ENCODE measurements around the gene C17orf114.

Gene C17orf114

DNA sequence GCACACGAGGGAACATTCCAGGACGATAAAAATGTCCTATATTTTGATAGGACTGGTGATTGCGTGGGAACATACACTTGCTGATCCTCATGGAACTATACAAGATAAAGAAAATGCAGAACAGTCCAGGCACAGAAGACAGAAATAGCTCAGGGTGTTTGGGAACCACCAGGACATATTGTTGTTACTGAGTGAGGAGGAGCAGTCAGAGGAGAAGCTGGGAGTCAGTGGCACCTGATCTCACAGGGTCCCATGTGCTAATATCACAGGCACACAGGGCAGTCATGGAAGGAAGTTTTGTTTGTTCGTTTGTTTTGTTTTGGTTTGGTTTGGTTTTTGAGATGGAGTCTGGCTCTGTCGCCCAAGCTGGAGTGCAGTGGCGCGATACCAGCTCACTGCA is 10.6 kb upstream of the C17orf114 start:
- FAIRE-seq (no peak), ATAC-seq (no peak)
- CTCF ChIA-PET (ENCODE audit: low intra/inter-chr PET ratio, low total read pairs), result no interaction called here
- no peak for TF ChIP-seq MTA3 (CRISPR knock-in tag; IDR thresholded peaks at IDR 0.05)
- no peak for TF ChIP-seq CAMTA2 (CRISPR knock-in tag; IDR thresholded peaks at IDR 0.05; ENCODE audit: borderline replicate concordance)
- no peak for TF ChIP-seq HOXA9 (CRISPR knock-in tag; IDR thresholded peaks at IDR 0.05; ENCODE audit: borderline replicate concordance)
- no peak for TF ChIP-seq YEATS2 (CRISPR knock-in tag; IDR thresholded peaks at IDR 0.05; ENCODE audit: borderline replicate concordance)
- TF ChIP-seq, protein P1, sequence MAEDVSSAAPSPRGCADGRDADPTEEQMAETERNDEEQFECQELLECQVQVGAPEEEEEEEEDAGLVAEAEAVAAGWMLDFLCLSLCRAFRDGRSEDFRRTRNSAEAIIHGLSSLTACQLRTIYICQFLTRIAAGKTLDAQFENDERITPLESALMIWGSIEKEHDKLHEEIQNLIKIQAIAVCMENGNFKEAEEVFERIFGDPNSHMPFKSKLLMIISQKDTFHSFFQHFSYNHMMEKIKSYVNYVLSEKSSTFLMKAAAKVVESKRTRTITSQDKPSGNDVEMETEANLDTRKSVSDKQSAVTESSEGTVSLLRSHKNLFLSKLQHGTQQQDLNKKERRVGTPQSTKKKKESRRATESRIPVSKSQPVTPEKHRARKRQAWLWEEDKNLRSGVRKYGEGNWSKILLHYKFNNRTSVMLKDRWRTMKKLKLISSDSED (CRISPR knock-in tag; IDR thresholded peaks at IDR 0.05), result no peak
- no peak for TF ChIP-seq IRF2 (CRISPR knock-in tag; IDR thresholded peaks at IDR 0.05)
- TF ChIP-seq ZNF24 (IDR thresholded peaks at IDR 0.05), result no peak
- TF ChIP-seq, protein P2, sequence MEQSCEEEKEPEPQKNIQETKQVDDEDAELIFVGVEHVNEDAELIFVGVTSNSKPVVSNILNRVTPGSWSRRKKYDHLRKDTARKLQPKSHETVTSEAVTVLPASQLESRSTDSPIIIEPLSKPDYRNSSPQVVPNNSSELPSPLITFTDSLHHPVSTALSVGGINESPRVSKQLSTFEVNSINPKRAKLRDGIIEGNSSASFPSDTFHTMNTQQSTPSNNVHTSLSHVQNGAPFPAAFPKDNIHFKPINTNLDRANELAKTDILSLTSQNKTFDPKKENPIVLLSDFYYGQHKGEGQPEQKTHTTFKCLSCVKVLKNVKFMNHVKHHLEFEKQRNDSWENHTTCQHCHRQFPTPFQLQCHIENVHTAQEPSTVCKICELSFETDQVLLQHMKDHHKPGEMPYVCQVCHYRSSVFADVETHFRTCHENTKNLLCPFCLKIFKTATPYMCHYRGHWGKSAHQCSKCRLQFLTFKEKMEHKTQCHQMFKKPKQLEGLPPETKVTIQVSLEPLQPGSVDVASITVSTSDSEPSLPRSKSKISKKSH (CRISPR knock-in tag; IDR thresholded peaks at IDR 0.05; ENCODE audit: borderline replicate concordance), result no peak
- TF ChIP-seq, protein P3, sequence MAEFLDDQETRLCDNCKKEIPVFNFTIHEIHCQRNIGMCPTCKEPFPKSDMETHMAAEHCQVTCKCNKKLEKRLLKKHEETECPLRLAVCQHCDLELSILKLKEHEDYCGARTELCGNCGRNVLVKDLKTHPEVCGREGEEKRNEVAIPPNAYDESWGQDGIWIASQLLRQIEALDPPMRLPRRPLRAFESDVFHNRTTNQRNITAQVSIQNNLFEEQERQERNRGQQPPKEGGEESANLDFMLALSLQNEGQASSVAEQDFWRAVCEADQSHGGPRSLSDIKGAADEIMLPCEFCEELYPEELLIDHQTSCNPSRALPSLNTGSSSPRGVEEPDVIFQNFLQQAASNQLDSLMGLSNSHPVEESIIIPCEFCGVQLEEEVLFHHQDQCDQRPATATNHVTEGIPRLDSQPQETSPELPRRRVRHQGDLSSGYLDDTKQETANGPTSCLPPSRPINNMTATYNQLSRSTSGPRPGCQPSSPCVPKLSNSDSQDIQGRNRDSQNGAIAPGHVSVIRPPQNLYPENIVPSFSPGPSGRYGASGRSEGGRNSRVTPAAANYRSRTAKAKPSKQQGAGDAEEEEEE (CRISPR knock-in tag; IDR thresholded peaks at IDR 0.05; ENCODE audit: borderline replicate concordance), result no peak
- TF ChIP-seq RAD21 (CRISPR knock-in tag; IDR thresholded peaks at IDR 0.05), result no peak
- no peak for TF ChIP-seq ZNF101 (CRISPR knock-in tag; IDR thresholded peaks at IDR 0.05; ENCODE audit: borderline replicate concordance, low read depth)
- TF ChIP-seq, protein P4, sequence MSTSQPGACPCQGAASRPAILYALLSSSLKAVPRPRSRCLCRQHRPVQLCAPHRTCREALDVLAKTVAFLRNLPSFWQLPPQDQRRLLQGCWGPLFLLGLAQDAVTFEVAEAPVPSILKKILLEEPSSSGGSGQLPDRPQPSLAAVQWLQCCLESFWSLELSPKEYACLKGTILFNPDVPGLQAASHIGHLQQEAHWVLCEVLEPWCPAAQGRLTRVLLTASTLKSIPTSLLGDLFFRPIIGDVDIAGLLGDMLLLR (CRISPR knock-in tag; IDR thresholded peaks at IDR 0.05), result no peak
- TF ChIP-seq ZNF605 (CRISPR knock-in tag; IDR thresholded peaks at IDR 0.05), result no peak
- no peak for TF ChIP-seq ZNF777 (CRISPR knock-in tag; IDR thresholded peaks at IDR 0.05)
- TF ChIP-seq, protein P5, sequence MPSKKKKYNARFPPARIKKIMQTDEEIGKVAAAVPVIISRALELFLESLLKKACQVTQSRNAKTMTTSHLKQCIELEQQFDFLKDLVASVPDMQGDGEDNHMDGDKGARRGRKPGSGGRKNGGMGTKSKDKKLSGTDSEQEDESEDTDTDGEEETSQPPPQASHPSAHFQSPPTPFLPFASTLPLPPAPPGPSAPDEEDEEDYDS (CRISPR knock-in tag; IDR thresholded peaks at IDR 0.05), result no peak
- TF ChIP-seq ZFX (CRISPR knock-in tag; IDR thresholded peaks at IDR 0.05; ENCODE audit: low read depth), result no peak

More for the DNA sequence above, 10.6 kb upstream of the C17orf114 start:
- no TSS peak for BruUV-seq (replicated peaks)
- 90% methylated on average over 7 of the region's 7 CpGs for WGBS (ENCODE audit: low lambda C conversion rate)
- no peak overlapping the region for H3K9ac ChIP-seq (ENCODE audit: insufficient read depth, low read depth, low read length)
- H3K36me3 ChIP-seq (replicated peaks in 1 of 2; ENCODE audit: control insufficient read depth in 1 of 2, insufficient read depth in 2 of 2, low read length in 2 of 2), result peaks cover 15 to 16% of the 10 kb centered on the region in 2 experiments; a peak in 4 of 5 replicates
- H3K9me3 ChIP-seq (ENCODE audit: low read length), result no peaks in the 10 kb centered on the region
- H2AFZ ChIP-seq (ENCODE audit: low read length), result no peak overlapping the region
- POLR2A ChIA-PET, result no interaction called here
- no peak overlapping the region for H3K4me2 ChIP-seq (ENCODE audit: low read depth, low read length)
- no peak overlapping the region for H3K4me3 ChIP-seq (replicated peaks in 1 of 3; ENCODE audit: insufficient read depth in 1 of 3, low read depth in 2 of 3, low read length in 3 of 3)
- H3K27ac ChIP-seq (ENCODE audit: extremely low read length, insufficient read depth, low read length), result no peak overlapping the region
- intact Hi-C loops (cut with micrococcal nuclease; ENCODE audit: unreplicated experiment) (no loop called here), in situ Hi-C loops (cut with HindIII; ENCODE audit: extremely low pct_ligation_motif_present, low pct_unique_long_range_greater_than_20kb) (no loop called here)
- no peak for DNase-seq (ENCODE audit: low spot score)
- peaks cover 22% of the 10 kb centered on the region for H3K4me1 ChIP-seq (ENCODE audit: insufficient read depth, low read length)
- H3K27me3 ChIP-seq (ENCODE audit: control insufficient read depth in 1 of 2, insufficient read depth in 2 of 2, low read length in 2 of 2), result no peaks in the 10 kb centered on the region
- H3K79me2 ChIP-seq (ENCODE audit: insufficient read depth, low read length), result no peaks in the 10 kb centered on the region
- no peaks in the 10 kb centered on the region for H4K20me1 ChIP-seq (ENCODE audit: insufficient read depth, low read length)
